ENCODE results near the gene TRIM9. TPM values are rescaled to one million over a fixed set of nuclear protein-coding genes. Genes with fewer than 3 reads are reported as not detected.

TRIM9 gene
- polyA plus RNA-seq, 1 experiment, result 0.06 TPM

DNA sequence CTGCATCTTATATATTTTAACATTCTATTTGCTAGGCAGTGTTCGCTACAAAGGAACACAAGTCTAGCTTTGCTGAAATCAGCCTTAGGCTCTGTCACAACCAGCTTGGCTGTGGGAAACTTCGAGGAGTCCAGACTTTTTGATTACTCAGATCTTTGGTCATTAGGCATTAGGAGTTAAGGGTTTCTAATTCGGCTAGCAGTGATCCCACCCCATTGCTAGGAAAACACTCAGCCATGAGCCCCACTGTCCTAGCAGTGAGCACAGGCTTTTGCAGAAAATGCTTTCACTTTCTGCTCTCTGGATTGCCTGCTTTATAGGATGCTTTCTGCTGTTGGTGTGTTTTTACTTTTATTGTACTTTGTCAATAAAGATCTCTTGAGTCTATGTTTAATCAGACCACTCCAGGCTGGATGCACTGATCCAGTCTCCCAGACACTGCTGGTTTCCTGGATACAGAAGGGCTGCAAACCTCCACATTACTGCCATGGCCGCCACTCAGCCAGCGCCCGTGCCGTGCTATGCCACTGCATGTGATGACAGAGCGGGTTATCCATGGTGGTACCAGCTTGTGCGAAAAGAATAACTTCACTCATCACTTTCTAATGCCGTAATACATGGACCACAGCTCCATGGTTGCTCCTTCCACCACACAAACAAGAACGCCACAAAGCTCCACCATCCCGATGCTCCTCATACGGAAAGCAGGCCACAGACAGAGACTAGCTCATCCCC lies 109.6 kb downstream of the TRIM9 start:
- CTCF ChIA-PET, result no interaction called here
- H3K27me3 ChIP-seq (ENCODE audit: control insufficient read depth, insufficient read depth, low read length), result peaks cover 38% of the 10 kb centered on the region
- H3K9me3 ChIP-seq (ENCODE audit: control insufficient read depth, insufficient read depth, low read length), result no peaks in the 10 kb centered on the region
- TF ChIP-seq CTCF (IDR thresholded peaks at IDR 0.05; ENCODE audit: low read depth, low read length), result no peak
- no peak for DNase-seq (ENCODE audit: low read depth, low spot score)
- H3K4me3 ChIP-seq (ENCODE audit: low read depth, low read length), result no peak overlapping the region
- H3K27ac ChIP-seq (ENCODE audit: low read depth, low read length), result no peak overlapping the region
- POLR2A ChIA-PET, result no interaction called here

GRCh38 chr14:50984036-50984710 lies 110.7 kb downstream of the TRIM9 start:
- POLR2A ChIA-PET, result no interaction called here

GRCh38 chr14:50979941-50980850 lies 114.7 kb downstream of the TRIM9 start:
- TF ChIP-seq CTCF (IDR thresholded peaks at IDR 0.05; ENCODE audit: low read depth, low read length), result no peak
- Histone ChIP-seq H3K9me3 (ENCODE audit: control insufficient read depth, insufficient read depth, low read length) (no peaks in the 10 kb centered on the region), H3K27me3 (ENCODE audit: control insufficient read depth, insufficient read depth, low read length) (peaks cover 37% of the 10 kb centered on the region), H3K4me3 (ENCODE audit: low read depth, low read length) (no peak overlapping the region), H3K27ac (ENCODE audit: low read depth, low read length) (no peak overlapping the region)
- ChIA-PET POLR2A (no interaction called here), CTCF (no interaction called here)
- DNase-seq (ENCODE audit: low read depth, low spot score), result no peak

More at GRCh38 chr14:50984036-50984710, 110.7 kb downstream of the TRIM9 start:
- no peak for TF ChIP-seq CTCF (IDR thresholded peaks at IDR 0.05; ENCODE audit: low read depth, low read length)
- CTCF ChIA-PET, result no interaction called here
- Histone ChIP-seq H3K27ac (ENCODE audit: low read depth, low read length) (no peak overlapping the region), H3K4me3 (ENCODE audit: low read depth, low read length) (no peak overlapping the region), H3K9me3 (ENCODE audit: control insufficient read depth, insufficient read depth, low read length) (no peaks in the 10 kb centered on the region), H3K27me3 (ENCODE audit: control insufficient read depth, insufficient read depth, low read length) (peaks cover 35% of the 10 kb centered on the region)
- no peak for DNase-seq (ENCODE audit: low read depth, low spot score)

DNA sequence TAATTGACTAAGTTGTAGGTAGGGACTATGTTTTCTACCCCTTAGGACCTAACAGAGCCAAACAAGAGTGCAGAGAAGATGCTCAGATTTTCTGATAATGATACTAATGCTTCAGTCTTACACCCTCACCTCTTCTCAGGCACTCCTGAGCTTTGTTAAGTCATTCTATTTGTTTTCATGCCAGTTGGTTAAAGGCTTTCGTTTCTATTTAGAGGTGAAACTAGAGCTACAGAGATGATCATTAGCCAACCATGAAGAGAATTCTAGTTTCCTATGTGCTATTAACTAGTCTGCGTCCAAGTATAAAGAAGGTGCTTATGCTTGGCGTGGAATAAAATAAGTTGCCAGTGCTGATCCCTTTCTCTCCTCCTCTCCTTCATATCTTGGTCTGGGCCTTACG lies 116.0 kb downstream of the TRIM9 start:
- no peak overlapping the region for H3K27ac ChIP-seq (ENCODE audit: low read depth, low read length)
- POLR2A ChIA-PET, result no interaction called here
- no peaks in the 10 kb centered on the region for H3K9me3 ChIP-seq (ENCODE audit: control insufficient read depth, insufficient read depth, low read length)
- H3K27me3 ChIP-seq (ENCODE audit: control insufficient read depth, insufficient read depth, low read length), result peaks cover 36% of the 10 kb centered on the region
- no peak for TF ChIP-seq CTCF (IDR thresholded peaks at IDR 0.05; ENCODE audit: low read depth, low read length)
- no peak overlapping the region for H3K4me3 ChIP-seq (ENCODE audit: low read depth, low read length)
- DNase-seq (ENCODE audit: low read depth, low spot score), result no peak
- CTCF ChIA-PET, result no interaction called here

All from AG04450 (cell line).